Fibroblast of lung (primary cell): Measurements from ENCODE around the gene RRN3. TPM values are rescaled to one million over a fixed set of nuclear protein-coding genes. Genes with fewer than 3 reads are reported as not detected.
A peak's percentile ranks its signal among the peaks of the same experiment; 100 is the strongest.

Source experiments
- DNase-seq, 2 donors: peaks; one replicate each; pipeline versions ENCODE4 v3.0.0 to v3.0.0-alpha.2; 2010; ENCODE audit warnings: low read depth in 2 of 2
- H2AFZ ChIP-seq: 2 replicates; pipeline ENCODE4 v1.5.1; 2012; ENCODE audit warnings: low read length, control low read depth, inconsistent platforms
- H3K27ac ChIP-seq: 2 replicates; pipeline ENCODE4 v1.5.1; 2011; ENCODE audit warnings: low read length, control low read depth; ENCODE audit not compliant: insufficient read depth
- H3K27me3 ChIP-seq: 2 replicates; pipeline ENCODE4 v1.5.1; 2011; ENCODE audit warnings: mild to moderate bottlenecking, low read length; ENCODE audit not compliant: control insufficient read depth, insufficient read depth
- H3K36me3 ChIP-seq: 2 replicates; pipeline ENCODE4 v1.5.1; 2011; ENCODE audit warnings: low read length; ENCODE audit not compliant: control insufficient read depth, insufficient read depth
- H3K4me1 ChIP-seq: 2 replicates; pipeline ENCODE4 v1.5.1; 2011; ENCODE audit warnings: low read length; ENCODE audit not compliant: control insufficient read depth, insufficient read depth; ENCODE audit errors: extremely low read depth
- H3K4me2 ChIP-seq: 2 replicates; pipeline ENCODE4 v1.5.1; 2011; ENCODE audit warnings: low read length, control low read depth; ENCODE audit not compliant: insufficient read depth; ENCODE audit errors: extremely low read depth
- H3K4me3 ChIP-seq, 4 experiments: fragments of 200-600 bp in 1 of 4; sonication (generic) in 1 of 4; replicated peaks in 1 of 4; 2 replicates each; pipeline ENCODE4 v1.5.1; 2011 to 2016; ENCODE audit warnings: low read length in 4 of 4, low read depth in 3 of 4, mild to moderate bottlenecking in 3 of 4, control low read depth in 2 of 4, inconsistent platforms in 1 of 4, mixed read lengths in 1 of 4; ENCODE audit not compliant: insufficient read depth in 1 of 4; ENCODE audit errors: control extremely low read depth in 1 of 4
- H3K79me2 ChIP-seq: 2 replicates; pipeline ENCODE4 v1.5.1; 2012; ENCODE audit warnings: mild to moderate bottlenecking, low read length, inconsistent platforms; ENCODE audit not compliant: control insufficient read depth, insufficient read depth
- H3K9ac ChIP-seq: 2 replicates; pipeline ENCODE4 v1.5.1; 2011; ENCODE audit warnings: mild to moderate bottlenecking, low read length, control low read depth; ENCODE audit not compliant: insufficient read depth
- H3K9me3 ChIP-seq: 2 replicates; pipeline ENCODE4 v1.5.1; 2012; ENCODE audit warnings: low read depth, low read length; ENCODE audit not compliant: control insufficient read depth, insufficient read depth
- H4K20me1 ChIP-seq: 2 replicates; pipeline ENCODE4 v1.5.1; 2011; ENCODE audit warnings: low read length; ENCODE audit not compliant: control insufficient read depth, insufficient read depth; ENCODE audit errors: extremely low read depth
- CTCF ChIP-seq, 2 donors: IDR thresholded peaks in 1 of 2; conservative IDR thresholded peaks in 1 of 2; 1 replicate in 1 of 2; 2 replicates in 1 of 2; pipeline ENCODE4 v1.5.1; 2011 to 2012; ENCODE audit warnings: low read length in 2 of 2, control low read depth in 1 of 2, inconsistent platforms in 1 of 2, low read depth in 1 of 2, mild to moderate bottlenecking in 1 of 2
- EZH2 ChIP-seq: IDR thresholded peaks from 2 replicates; pipeline ENCODE4 v1.5.1; 2012; ENCODE audit warnings: low read length, control low read depth, mild to moderate bottlenecking; ENCODE audit errors: missing control alignments
- polyA plus RNA-seq, 2 donors: library from polyadenylated mRNA; depleted of rRNA in 1 of 2; stranded (reverse) in 1 of 2; unstranded in 1 of 2; fragments of >200 nt; gene quantifications; 2 replicates each; pipeline ENCODE4 v1.2.1, GENCODE V29; 2011 to 2012; ENCODE audit warnings: missing spikeins in 1 of 2
- total RNA-seq: library from RNA; depleted of rRNA; stranded (reverse); fragments of >200 nt; gene quantifications from 2 replicates; pipeline ENCODE4 v1.2.1, GENCODE V29; 2014

Gene RRN3
- total and polyA plus RNA-seq, 2 donors (not counting 1 experiment from before 2014, with no cell fraction given): 28.9 to 43.6 TPM

GRCh38 chr16:15055141-15056053 is 38.7 kb downstream of the RRN3 start:
- peak overlapping the region; percentile 78 to 98 (median 93) for H3K4me3 ChIP-seq
- H3K27me3 ChIP-seq: no peaks in the 10 kb centered on the region
- no peaks in the 10 kb centered on the region for H3K36me3 ChIP-seq
- peak overlapping the region; percentile 38 for H2AFZ ChIP-seq
- peak in 1 of 2 donors; percentile 42 for DNase-seq
- no peaks in the 10 kb centered on the region for H3K9me3 ChIP-seq
- peak overlapping the region; percentile 77 for H3K4me2 ChIP-seq
- peaks cover 36% of the 10 kb centered on the region for H3K79me2 ChIP-seq
- TF ChIP-seq CTCF (conservative IDR thresholded peaks at IDR 0.05 in 1 of 2, IDR thresholded peaks at IDR 0.05 in 1 of 2; ENCODE audit: low read depth in 1 of 2, low read length in 2 of 2) (no peak), EZH2 (no peak)
- peak overlapping the region; percentile 81 for H3K27ac ChIP-seq
- peak overlapping the region; percentile 84 for H3K9ac ChIP-seq
- no peaks in the 10 kb centered on the region for H3K4me1 ChIP-seq
- no peaks in the 10 kb centered on the region for H4K20me1 ChIP-seq

- Histone ChIP-seq H2AFZ (peak overlapping the region; percentile 6), H3K4me1 (no peaks in the 10 kb centered on the region), H3K27me3 (no peaks in the 10 kb centered on the region), H3K36me3 (no peaks in the 10 kb centered on the region), H3K9me3 (no peaks in the 10 kb centered on the region), H3K4me2 (peak overlapping the region; percentile 77), H3K9ac (no peak overlapping the region), H3K27ac (no peak overlapping the region), H3K4me3 (peak overlapping the region; percentile 78 to 98 (median 93)), H4K20me1 (no peaks in the 10 kb centered on the region), H3K79me2 (peaks cover 37% of the 10 kb centered on the region)
- TF ChIP-seq EZH2 (no peak), CTCF (conservative IDR thresholded peaks at IDR 0.05 in 1 of 2, IDR thresholded peaks at IDR 0.05 in 1 of 2; ENCODE audit: low read depth in 1 of 2, low read length in 2 of 2) (no peak)
- DNase-seq: no peak
These were observed 39.5 kb downstream of the RRN3 start for GRCh38 chr16:15054357-15055140.

GRCh38 chr16:15053904-15054303 is 40.2 kb downstream of the RRN3 start:
- H3K9ac ChIP-seq: no peak overlapping the region
- no peaks in the 10 kb centered on the region for H3K27me3 ChIP-seq
- no peaks in the 10 kb centered on the region for H3K4me1 ChIP-seq
- H4K20me1 ChIP-seq: no peaks in the 10 kb centered on the region
- TF ChIP-seq CTCF (conservative IDR thresholded peaks at IDR 0.05 in 1 of 2, IDR thresholded peaks at IDR 0.05 in 1 of 2; ENCODE audit: low read depth in 1 of 2, low read length in 2 of 2): no peak
- TF ChIP-seq EZH2: no peak
- peaks cover 38% of the 10 kb centered on the region for H3K79me2 ChIP-seq
- no peaks in the 10 kb centered on the region for H3K9me3 ChIP-seq
- no peaks in the 10 kb centered on the region for H3K36me3 ChIP-seq
- no peak overlapping the region for H3K4me2 ChIP-seq
- H3K4me3 ChIP-seq: peak overlapping the region in 1 of 4 experiments; percentile 91
- DNase-seq: no peak
- no peak overlapping the region for H2AFZ ChIP-seq
- H3K27ac ChIP-seq: no peak overlapping the region
